Inflammatory macrophage treated with lipopolysaccharide for 1 hour (primary cell): ENCODE data around the gene COQ8A.
"Not testable (repeated sequence)": the region's sequence is repeated elsewhere in the genome, so short reads cannot be mapped to it uniquely, and the experiment has no call there.

ENCODE experiments used
- DNase-seq, 2 donors: peaks; one replicate each; pipeline ENCODE4 v3.0.0-alpha.2; 2020 to 2022

Gene COQ8A

GRCh38 chr1:226953175-226953800 is 13.2 kb downstream of the COQ8A start:
- no peak for DNase-seq

- no peak for DNase-seq
Measured at GRCh38 chr1:226954337-226954736, 14.2 kb downstream of the COQ8A start.

- DNase-seq: no peak
Measured at GRCh38 chr1:226954777-226955176, 14.7 kb downstream of the COQ8A start.

- DNase-seq: not testable (repeated sequence)
Measured at GRCh38 chr1:226955857-226956256, 15.8 kb downstream of the COQ8A start.

GRCh38 chr1:226956942-226957713 is 17.0 kb downstream of the COQ8A start:
- no peak for DNase-seq

- DNase-seq: no peak
Measured at GRCh38 chr1:226957714-226958113, 17.6 kb downstream of the COQ8A start.

- no peak for DNase-seq
Measured at GRCh38 chr1:226958300-226958699, 18.2 kb downstream of the COQ8A start.

- no peak for DNase-seq
Measured at GRCh38 chr1:226960256-226960655, 20.2 kb downstream of the COQ8A start.

GRCh38 chr1:226960944-226961765 is 21.1 kb downstream of the COQ8A start:
- DNase-seq: no peak

GRCh38 chr1:226962421-226963391 is 22.6 kb downstream of the COQ8A start:
- no peak for DNase-seq

GRCh38 chr1:226964068-226964425 is 24.0 kb downstream of the COQ8A start:
- DNase-seq: peak in 1 of 2 donors; percentile 11

- no peak for DNase-seq
Measured at GRCh38 chr1:226964611-226965486, 24.8 kb downstream of the COQ8A start.

GRCh38 chr1:226965581-226966440 is 25.7 kb downstream of the COQ8A start:
- no peak for DNase-seq

GRCh38 chr1:226966683-226967082 is 26.6 kb downstream of the COQ8A start:
- DNase-seq: no peak

GRCh38 chr1:226967665-226968064 is 27.6 kb downstream of the COQ8A start:
- no peak for DNase-seq

- no peak for DNase-seq
Measured at GRCh38 chr1:226971765-226972164, 31.7 kb downstream of the COQ8A start.

- DNase-seq: no peak
Measured at GRCh38 chr1:226972931-226973330, 32.8 kb downstream of the COQ8A start.

GRCh38 chr1:226973371-226973897 is 33.3 kb downstream of the COQ8A start:
- no peak for DNase-seq

GRCh38 chr1:226973898-226974543 is 33.9 kb downstream of the COQ8A start:
- DNase-seq: no peak
